ENCODE results near the gene EMILIN1. TPM values are rescaled to one million over a fixed set of nuclear protein-coding genes. Genes with fewer than 3 reads are reported as not detected.

Gene EMILIN1
- polyA plus RNA-seq, 2 donors: 10.7 to 12.1 TPM

GRCh38 chr2:27041752-27042151, 36.7 kb upstream of the EMILIN1 start:
- Histone ChIP-seq H3K36me3 (ENCODE audit: control insufficient read depth in 2 of 2, insufficient read depth in 2 of 2, low read length in 1 of 2) (peaks cover 41 to 43% of the 10 kb centered on the region in 2 donors), H3K4me3 (ENCODE audit: low read depth in 1 of 2, low read length in 2 of 2) (no peak overlapping the region), H3K9me3 (ENCODE audit: control insufficient read depth in 2 of 2, insufficient read depth in 1 of 2, low read depth in 1 of 2, low read length in 1 of 2) (no peaks in the 10 kb centered on the region), H3K27me3 (ENCODE audit: control insufficient read depth in 1 of 2, insufficient read depth in 2 of 2, low read length in 2 of 2) (no peaks in the 10 kb centered on the region), H3K4me1 (ENCODE audit: control insufficient read depth in 2 of 2, insufficient read depth in 2 of 2, low read length in 1 of 2) (no peaks in the 10 kb centered on the region), H3K27ac (ENCODE audit: low read depth in 2 of 2, low read length in 1 of 2) (no peak overlapping the region)
- 62 to 66% methylated on average over 5 of the region's 5 CpGs for WGBS, 2 donors

GRCh38 chr2:27042159-27042661, 36.2 kb upstream of the EMILIN1 start:
- no peaks in the 10 kb centered on the region for H3K9me3 ChIP-seq (ENCODE audit: control insufficient read depth in 2 of 2, insufficient read depth in 1 of 2, low read depth in 1 of 2, low read length in 1 of 2)
- H3K4me3 ChIP-seq (ENCODE audit: low read depth in 1 of 2, low read length in 2 of 2): no peak overlapping the region
- no peaks in the 10 kb centered on the region for H3K4me1 ChIP-seq (ENCODE audit: control insufficient read depth in 2 of 2, insufficient read depth in 2 of 2, low read length in 1 of 2)
- 77 to 80% methylated on average over 10 of the region's 10 CpGs for WGBS, 2 donors
- no peak overlapping the region for H3K27ac ChIP-seq (ENCODE audit: low read depth in 2 of 2, low read length in 1 of 2)
- H3K36me3 ChIP-seq (ENCODE audit: control insufficient read depth in 2 of 2, insufficient read depth in 2 of 2, low read length in 1 of 2): peaks cover 36 to 39% of the 10 kb centered on the region in 2 donors
- no peaks in the 10 kb centered on the region for H3K27me3 ChIP-seq (ENCODE audit: control insufficient read depth in 1 of 2, insufficient read depth in 2 of 2, low read length in 2 of 2)

GRCh38 chr2:27042985-27043634, 35.3 kb upstream of the EMILIN1 start:
- 86 to 88% methylated on average over 7 of the region's 7 CpGs for WGBS, 2 donors
- H3K36me3 ChIP-seq (ENCODE audit: control insufficient read depth in 2 of 2, insufficient read depth in 2 of 2, low read length in 1 of 2): peaks cover 30% of the 10 kb centered on the region in 2 donors
- no peaks in the 10 kb centered on the region for H3K9me3 ChIP-seq (ENCODE audit: control insufficient read depth in 2 of 2, insufficient read depth in 1 of 2, low read depth in 1 of 2, low read length in 1 of 2)
- H3K27ac ChIP-seq (ENCODE audit: low read depth in 2 of 2, low read length in 1 of 2): no peak overlapping the region
- no peaks in the 10 kb centered on the region for H3K27me3 ChIP-seq (ENCODE audit: control insufficient read depth in 1 of 2, insufficient read depth in 2 of 2, low read length in 2 of 2)
- no peaks in the 10 kb centered on the region for H3K4me1 ChIP-seq (ENCODE audit: control insufficient read depth in 2 of 2, insufficient read depth in 2 of 2, low read length in 1 of 2)
- H3K4me3 ChIP-seq (ENCODE audit: low read depth in 1 of 2, low read length in 2 of 2): no peak overlapping the region

GRCh38 chr2:27049422-27050280, 28.8 kb upstream of the EMILIN1 start:
- no peaks in the 10 kb centered on the region for H3K4me1 ChIP-seq (ENCODE audit: control insufficient read depth in 2 of 2, insufficient read depth in 2 of 2, low read length in 1 of 2)
- peaks cover 0 to 9% of the 10 kb centered on the region in 2 donors for H3K36me3 ChIP-seq (ENCODE audit: control insufficient read depth in 2 of 2, insufficient read depth in 2 of 2, low read length in 1 of 2)
- H3K9me3 ChIP-seq (ENCODE audit: control insufficient read depth in 2 of 2, insufficient read depth in 1 of 2, low read depth in 1 of 2, low read length in 1 of 2): no peaks in the 10 kb centered on the region
- H3K27ac ChIP-seq (ENCODE audit: low read depth in 2 of 2, low read length in 1 of 2): peak overlapping the region; percentile 72 to 90
- peak overlapping the region; percentile 60 to 68 for H3K4me3 ChIP-seq (ENCODE audit: low read depth in 1 of 2, low read length in 2 of 2)
- H3K27me3 ChIP-seq (ENCODE audit: control insufficient read depth in 1 of 2, insufficient read depth in 2 of 2, low read length in 2 of 2): no peaks in the 10 kb centered on the region
- 8 to 12% methylated on average over 47 to 52 of the region's 52 CpGs for WGBS, 2 donors

- 0% methylated on average over 48 of the region's 48 CpGs for WGBS, 2 donors
- Histone ChIP-seq H3K27me3 (ENCODE audit: control insufficient read depth in 1 of 2, insufficient read depth in 2 of 2, low read length in 2 of 2) (no peaks in the 10 kb centered on the region), H3K4me1 (ENCODE audit: control insufficient read depth in 2 of 2, insufficient read depth in 2 of 2, low read length in 1 of 2) (no peaks in the 10 kb centered on the region), H3K36me3 (ENCODE audit: control insufficient read depth in 2 of 2, insufficient read depth in 2 of 2, low read length in 1 of 2) (peaks cover 5 to 11% of the 10 kb centered on the region in 2 donors), H3K9me3 (ENCODE audit: control insufficient read depth in 2 of 2, insufficient read depth in 1 of 2, low read depth in 1 of 2, low read length in 1 of 2) (no peaks in the 10 kb centered on the region), H3K27ac (ENCODE audit: low read depth in 2 of 2, low read length in 1 of 2) (peak overlapping the region; percentile 91 to 93), H3K4me3 (ENCODE audit: low read depth in 1 of 2, low read length in 2 of 2) (peak overlapping the region; percentile 60 to 74)
These were observed 28.0 kb upstream of the EMILIN1 start for GRCh38 chr2:27050281-27050995.

- H3K27me3 ChIP-seq (ENCODE audit: control insufficient read depth in 1 of 2, insufficient read depth in 2 of 2, low read length in 2 of 2): no peaks in the 10 kb centered on the region
- peak within 1 kb of the TSS; percentile 91 to 93 for H3K27ac ChIP-seq (ENCODE audit: low read depth in 2 of 2, low read length in 1 of 2)
- peak within 1 kb of the TSS; percentile 60 to 74 for H3K4me3 ChIP-seq (ENCODE audit: low read depth in 1 of 2, low read length in 2 of 2)
- H3K36me3 ChIP-seq (ENCODE audit: control insufficient read depth in 2 of 2, insufficient read depth in 2 of 2, low read length in 1 of 2): peaks cover 8 to 16% of the 10 kb centered on the region in 2 donors
- no peaks in the 10 kb centered on the region for H3K9me3 ChIP-seq (ENCODE audit: control insufficient read depth in 2 of 2, insufficient read depth in 1 of 2, low read depth in 1 of 2, low read length in 1 of 2)
- WGBS, 2 donors: 0 to 1% methylated on average over 59 to 67 of the region's 67 CpGs
- H3K4me1 ChIP-seq (ENCODE audit: control insufficient read depth in 2 of 2, insufficient read depth in 2 of 2, low read length in 1 of 2): no peaks in the 10 kb centered on the region
These were observed 27.2 kb upstream of the EMILIN1 start, which contains the start of gene AGBL5 for GRCh38 chr2:27050996-27051901. Gene AGBL5, plus strand, starts transcription at chr2:27051668. Its CDS starts 1,291 bp downstream, at chr2:27052959.

GRCh38 chr2:27051902-27052645, 26.3 kb upstream of the EMILIN1 start:
- Histone ChIP-seq H3K27ac (ENCODE audit: low read depth in 2 of 2, low read length in 1 of 2) (peak overlapping the region; percentile 91 to 93), H3K4me1 (ENCODE audit: control insufficient read depth in 2 of 2, insufficient read depth in 2 of 2, low read length in 1 of 2) (no peaks in the 10 kb centered on the region), H3K9me3 (ENCODE audit: control insufficient read depth in 2 of 2, insufficient read depth in 1 of 2, low read depth in 1 of 2, low read length in 1 of 2) (no peaks in the 10 kb centered on the region), H3K36me3 (ENCODE audit: control insufficient read depth in 2 of 2, insufficient read depth in 2 of 2, low read length in 1 of 2) (peaks cover 8 to 16% of the 10 kb centered on the region in 2 donors), H3K4me3 (ENCODE audit: low read depth in 1 of 2, low read length in 2 of 2) (peak overlapping the region; percentile 60 to 74), H3K27me3 (ENCODE audit: control insufficient read depth in 1 of 2, insufficient read depth in 2 of 2, low read length in 2 of 2) (no peaks in the 10 kb centered on the region)
- WGBS, 2 donors: 3 to 4% methylated on average over 24 of the region's 24 CpGs

- Histone ChIP-seq H3K36me3 (ENCODE audit: control insufficient read depth in 2 of 2, insufficient read depth in 2 of 2, low read length in 1 of 2) (peaks cover 8 to 18% of the 10 kb centered on the region in 2 donors), H3K4me3 (ENCODE audit: low read depth in 1 of 2, low read length in 2 of 2) (no peak overlapping the region)
These were observed 25.1 kb upstream of the EMILIN1 start for GRCh38 chr2:27053321-27053720.

More at GRCh38 chr2:27053321-27053720, 25.1 kb upstream of the EMILIN1 start:
- WGBS, 2 donors: 85 to 88% methylated on average over 11 of the region's 11 CpGs
- no peaks in the 10 kb centered on the region for H3K9me3 ChIP-seq (ENCODE audit: control insufficient read depth in 2 of 2, insufficient read depth in 1 of 2, low read depth in 1 of 2, low read length in 1 of 2)
- H3K4me1 ChIP-seq (ENCODE audit: control insufficient read depth in 2 of 2, insufficient read depth in 2 of 2, low read length in 1 of 2): no peaks in the 10 kb centered on the region
- no peak overlapping the region for H3K27ac ChIP-seq (ENCODE audit: low read depth in 2 of 2, low read length in 1 of 2)
- H3K27me3 ChIP-seq (ENCODE audit: control insufficient read depth in 1 of 2, insufficient read depth in 2 of 2, low read length in 2 of 2): no peaks in the 10 kb centered on the region
